ENCODE data around the gene RCOR1.

Gene RCOR1

DNA sequence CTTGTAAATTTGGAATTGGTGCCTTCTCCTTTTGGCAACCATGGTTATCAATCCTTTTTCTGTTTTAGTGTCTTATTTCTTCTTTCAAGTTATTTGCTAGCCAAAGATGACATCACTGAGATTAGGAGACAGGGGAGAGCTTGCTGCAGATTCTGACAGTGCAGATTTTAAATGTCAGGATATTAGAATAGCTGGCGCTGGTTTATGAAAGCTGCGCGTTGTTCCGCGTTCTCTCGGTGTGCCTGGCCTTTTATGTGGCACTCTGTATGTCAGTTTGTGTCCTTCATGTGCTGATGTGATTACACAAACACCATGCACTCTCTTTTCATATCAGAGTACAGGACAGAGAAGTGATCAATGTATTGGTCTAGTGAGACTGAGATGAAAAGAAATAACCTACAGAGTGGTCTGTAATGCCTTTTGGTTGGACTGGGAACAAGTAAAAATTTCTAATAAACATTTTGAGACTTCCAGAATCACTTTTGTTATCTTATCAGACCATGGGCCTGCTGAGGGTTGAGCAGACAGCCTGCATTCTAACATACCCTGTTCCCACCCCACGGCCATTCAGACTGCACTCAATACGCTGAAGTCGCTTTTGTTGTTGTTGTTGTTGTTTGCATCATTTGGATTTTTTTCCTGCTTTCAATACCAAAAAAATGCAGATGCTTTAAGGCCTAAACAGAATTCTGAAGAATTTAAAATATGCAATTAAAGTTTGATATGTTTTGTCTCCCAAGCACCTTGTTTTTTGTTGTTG lies 135.1 kb downstream of the RCOR1 start:
- Histone ChIP-seq H4K20me1 (ENCODE audit: insufficient read depth, low read length) (no peaks in the 10 kb centered on the region), H3K27ac (ENCODE audit: low read length) (no peak overlapping the region), H3K79me2 (ENCODE audit: low read length) (no peaks in the 10 kb centered on the region), H3K4me3 (ENCODE audit: low read length) (no peak overlapping the region), H2AFZ (ENCODE audit: low read depth, low read length) (no peak overlapping the region), H3K4me2 (ENCODE audit: low read length) (no peak overlapping the region), H3K9me3 (ENCODE audit: insufficient read depth, low read length) (no peaks in the 10 kb centered on the region), H3K27me3 (ENCODE audit: low read depth, low read length) (no peaks in the 10 kb centered on the region), H3K9ac (ENCODE audit: low read length) (no peak overlapping the region), H3K36me3 (replicated peaks; ENCODE audit: low read depth, low read length) (peaks cover 34% of the 10 kb centered on the region), H3K4me1 (ENCODE audit: low read length) (no peaks in the 10 kb centered on the region)
- TF ChIP-seq, protein P1, sequence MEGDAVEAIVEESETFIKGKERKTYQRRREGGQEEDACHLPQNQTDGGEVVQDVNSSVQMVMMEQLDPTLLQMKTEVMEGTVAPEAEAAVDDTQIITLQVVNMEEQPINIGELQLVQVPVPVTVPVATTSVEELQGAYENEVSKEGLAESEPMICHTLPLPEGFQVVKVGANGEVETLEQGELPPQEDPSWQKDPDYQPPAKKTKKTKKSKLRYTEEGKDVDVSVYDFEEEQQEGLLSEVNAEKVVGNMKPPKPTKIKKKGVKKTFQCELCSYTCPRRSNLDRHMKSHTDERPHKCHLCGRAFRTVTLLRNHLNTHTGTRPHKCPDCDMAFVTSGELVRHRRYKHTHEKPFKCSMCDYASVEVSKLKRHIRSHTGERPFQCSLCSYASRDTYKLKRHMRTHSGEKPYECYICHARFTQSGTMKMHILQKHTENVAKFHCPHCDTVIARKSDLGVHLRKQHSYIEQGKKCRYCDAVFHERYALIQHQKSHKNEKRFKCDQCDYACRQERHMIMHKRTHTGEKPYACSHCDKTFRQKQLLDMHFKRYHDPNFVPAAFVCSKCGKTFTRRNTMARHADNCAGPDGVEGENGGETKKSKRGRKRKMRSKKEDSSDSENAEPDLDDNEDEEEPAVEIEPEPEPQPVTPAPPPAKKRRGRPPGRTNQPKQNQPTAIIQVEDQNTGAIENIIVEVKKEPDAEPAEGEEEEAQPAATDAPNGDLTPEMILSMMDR (IDR thresholded peaks at IDR 0.05; ENCODE audit: low read depth, low read length) = no peak
- no peak for TF ChIP-seq EZH2phosphoT487 (IDR thresholded peaks at IDR 0.05; ENCODE audit: low read depth)

DNA sequence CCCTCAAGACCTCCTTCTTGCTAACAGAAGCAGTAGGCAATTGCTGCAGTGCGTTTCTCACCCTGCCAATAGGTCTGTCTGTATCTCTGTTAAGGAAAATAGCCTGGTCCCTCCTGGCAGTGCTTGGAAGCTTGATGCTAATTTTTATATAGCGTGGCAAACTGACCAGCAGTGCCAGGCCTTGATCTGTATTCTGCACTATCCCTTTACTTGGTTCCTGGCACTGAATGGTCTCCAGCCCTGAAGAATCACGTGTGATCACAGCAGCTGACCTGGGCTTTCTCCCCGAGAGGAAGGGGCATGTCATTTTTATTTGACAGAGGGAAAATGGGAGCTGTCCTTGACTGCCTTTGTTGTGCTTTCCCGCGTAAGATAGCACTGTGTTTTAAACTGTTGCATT lies 136.1 kb downstream of the RCOR1 start:
- H4K20me1 ChIP-seq (ENCODE audit: insufficient read depth, low read length) = no peaks in the 10 kb centered on the region
- no peak overlapping the region for H3K9ac ChIP-seq (ENCODE audit: low read length)
- H3K27me3 ChIP-seq (ENCODE audit: low read depth, low read length) = no peaks in the 10 kb centered on the region
- no peak overlapping the region for H3K4me3 ChIP-seq (ENCODE audit: low read length)
- no peak overlapping the region for H3K4me2 ChIP-seq (ENCODE audit: low read length)
- H3K4me1 ChIP-seq (ENCODE audit: low read length) = no peaks in the 10 kb centered on the region
- no peak overlapping the region for H2AFZ ChIP-seq (ENCODE audit: low read depth, low read length)
- TF ChIP-seq, protein P1 (IDR thresholded peaks at IDR 0.05; ENCODE audit: low read depth, low read length) = no peak
- no peak for TF ChIP-seq EZH2phosphoT487 (IDR thresholded peaks at IDR 0.05; ENCODE audit: low read depth)
- no peak overlapping the region for H3K27ac ChIP-seq (ENCODE audit: low read length)
- H3K79me2 ChIP-seq (ENCODE audit: low read length) = no peaks in the 10 kb centered on the region
- peaks cover 27% of the 10 kb centered on the region for H3K36me3 ChIP-seq (replicated peaks; ENCODE audit: low read depth, low read length)
- H3K9me3 ChIP-seq (ENCODE audit: insufficient read depth, low read length) = no peaks in the 10 kb centered on the region

- Histone ChIP-seq H3K9me3 (ENCODE audit: insufficient read depth, low read length) (no peaks in the 10 kb centered on the region), H2AFZ (ENCODE audit: low read depth, low read length) (no peak overlapping the region), H4K20me1 (ENCODE audit: insufficient read depth, low read length) (no peaks in the 10 kb centered on the region), H3K4me1 (ENCODE audit: low read length) (no peaks in the 10 kb centered on the region), H3K4me3 (ENCODE audit: low read length) (no peak overlapping the region), H3K79me2 (ENCODE audit: low read length) (no peaks in the 10 kb centered on the region), H3K9ac (ENCODE audit: low read length) (no peak overlapping the region), H3K4me2 (ENCODE audit: low read length) (no peak overlapping the region), H3K27me3 (ENCODE audit: low read depth, low read length) (no peaks in the 10 kb centered on the region), H3K27ac (ENCODE audit: low read length) (no peak overlapping the region), H3K36me3 (replicated peaks; ENCODE audit: low read depth, low read length) (peaks cover 23% of the 10 kb centered on the region)
- TF ChIP-seq EZH2phosphoT487 (IDR thresholded peaks at IDR 0.05; ENCODE audit: low read depth) = no peak
- TF ChIP-seq, protein P1 (IDR thresholded peaks at IDR 0.05; ENCODE audit: low read depth, low read length) = no peak
These were observed 136.8 kb downstream of the RCOR1 start for GRCh38 chr14:102729268-102729667.

- Histone ChIP-seq H3K36me3 (replicated peaks; ENCODE audit: low read depth, low read length) (peaks cover 22% of the 10 kb centered on the region), H3K4me1 (ENCODE audit: low read length) (no peaks in the 10 kb centered on the region), H4K20me1 (ENCODE audit: insufficient read depth, low read length) (no peaks in the 10 kb centered on the region), H3K79me2 (ENCODE audit: low read length) (no peaks in the 10 kb centered on the region), H2AFZ (ENCODE audit: low read depth, low read length) (no peak overlapping the region), H3K27ac (ENCODE audit: low read length) (no peak overlapping the region), H3K4me3 (ENCODE audit: low read length) (no peak overlapping the region), H3K9me3 (ENCODE audit: insufficient read depth, low read length) (no peaks in the 10 kb centered on the region), H3K27me3 (ENCODE audit: low read depth, low read length) (no peaks in the 10 kb centered on the region), H3K4me2 (ENCODE audit: low read length) (no peak overlapping the region), H3K9ac (ENCODE audit: low read length) (no peak overlapping the region)
- no peak for TF ChIP-seq EZH2phosphoT487 (IDR thresholded peaks at IDR 0.05; ENCODE audit: low read depth)
- TF ChIP-seq, protein P1 (IDR thresholded peaks at IDR 0.05; ENCODE audit: low read depth, low read length) = no peak
These were observed 137.4 kb downstream of the RCOR1 start for GRCh38 chr14:102729825-102730224.

Data from OCI-LY3 (cell line).